CD4-positive, alpha-beta T cell treated with Interleukin-21 for 1 hour (primary cell): Measurements from ENCODE around the gene STXBP6.

Source experiments
- DNase-seq: peaks from one replicate; pipeline ENCODE4 v3.0.0-alpha.2; 2020

STXBP6 gene

DNA sequence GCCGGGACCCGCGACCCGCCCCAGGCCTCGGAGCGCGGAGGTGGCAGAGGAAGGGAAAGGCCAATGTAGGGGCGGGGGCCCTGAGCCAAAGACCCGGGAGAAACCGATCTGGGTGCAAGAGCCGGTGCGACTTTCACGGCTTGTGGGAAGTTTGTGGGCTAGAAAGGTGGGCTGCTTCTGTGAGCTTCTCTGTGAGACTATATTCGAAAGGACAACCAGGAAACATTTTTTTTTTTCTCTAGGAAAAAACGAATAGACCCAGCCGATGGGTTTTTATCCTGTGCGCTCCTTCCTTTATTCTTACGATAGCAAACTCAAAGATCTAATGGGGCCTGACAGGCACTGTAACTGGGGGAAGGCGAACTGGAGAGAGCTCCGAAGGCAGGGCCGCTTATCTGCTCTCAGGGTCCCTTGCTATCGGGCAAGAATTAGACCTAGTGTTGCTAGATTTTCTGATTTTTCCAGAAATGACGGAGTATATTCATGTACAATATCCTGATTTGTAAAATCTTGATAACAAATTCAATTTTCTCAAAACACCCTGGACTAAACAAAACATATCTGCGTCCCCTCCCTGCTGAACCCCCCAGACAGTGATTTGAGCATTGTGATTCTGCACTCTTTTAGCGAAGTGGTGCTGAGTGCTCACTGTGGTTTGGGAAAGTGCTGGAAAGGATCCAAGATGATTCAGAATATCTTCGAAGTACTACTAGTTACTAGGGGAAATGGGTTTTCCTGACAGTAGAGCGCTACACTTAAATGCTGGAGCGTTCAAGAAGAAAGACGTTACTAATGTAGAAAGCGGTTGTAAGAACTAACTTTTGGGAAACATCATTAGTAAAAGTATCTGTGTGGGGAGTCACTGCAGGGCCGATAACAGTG lies 563 bp upstream of the STXBP6 start:
- DNase-seq, result no peak

DNA sequence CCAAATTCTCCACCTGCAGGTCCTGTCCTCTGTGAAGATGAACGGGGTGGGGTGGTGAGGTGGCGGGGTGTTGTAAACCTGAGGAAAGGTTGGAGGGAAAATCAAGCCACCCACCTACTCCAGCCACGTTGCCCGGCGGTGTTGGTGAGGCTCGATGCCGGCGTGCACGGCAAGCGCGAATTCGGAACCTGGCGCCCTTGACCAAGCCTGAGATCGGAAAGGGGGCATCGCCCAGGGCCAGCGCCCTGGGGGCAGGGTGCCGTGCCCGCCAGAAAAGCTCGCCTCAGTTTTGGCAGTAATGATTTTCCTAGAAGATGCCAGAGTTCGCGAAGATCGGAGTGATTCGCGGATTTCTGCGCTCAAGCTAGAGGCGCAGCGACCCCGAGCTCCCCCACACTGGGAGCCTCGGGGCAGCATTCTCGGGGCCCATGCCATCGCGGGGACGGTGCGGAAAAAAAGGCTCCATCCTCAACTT lies 817 bp downstream of the STXBP6 start:
- DNase-seq, result no peak

DNA sequence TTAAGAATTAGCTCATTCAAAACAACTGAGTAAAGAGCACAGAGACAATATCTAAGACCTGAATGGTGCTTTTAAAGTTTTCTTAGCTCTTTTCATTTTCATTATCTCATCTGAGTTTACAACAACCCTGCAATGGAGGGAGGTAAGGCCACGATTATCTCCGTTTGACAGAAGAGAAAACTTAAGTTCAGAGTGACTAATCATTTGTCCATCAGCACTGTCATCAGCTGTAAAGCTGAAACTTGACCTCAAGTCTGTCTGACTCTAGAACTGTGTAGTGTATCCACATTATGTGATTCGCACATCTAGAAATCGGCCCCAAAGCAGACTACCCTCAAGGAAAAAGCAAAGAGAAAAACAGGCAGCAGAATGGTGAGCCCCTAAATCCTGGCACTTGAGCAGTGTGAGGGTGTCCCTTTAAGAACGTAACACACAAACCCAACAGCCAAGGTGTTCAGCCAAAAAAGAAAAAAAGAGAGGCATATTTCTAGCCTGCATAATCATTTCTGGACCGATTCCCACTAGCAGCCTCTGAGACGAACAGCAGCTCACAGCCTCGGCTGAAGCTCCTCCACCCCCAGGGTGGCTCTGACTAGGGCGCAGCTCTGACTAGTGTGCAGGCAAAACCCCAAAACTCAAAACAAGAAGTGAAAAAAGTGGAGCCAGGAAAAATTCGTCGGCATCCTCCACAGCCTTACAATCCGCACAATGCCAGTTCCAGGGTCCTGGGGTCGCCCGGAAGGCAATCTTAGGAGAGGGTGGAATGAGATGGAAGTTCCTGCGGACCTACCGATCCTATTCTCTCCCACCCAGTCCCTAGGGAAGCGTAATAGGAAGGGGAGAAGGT lies 1.6 kb downstream of the STXBP6 start:
- DNase-seq, result no peak

DNA sequence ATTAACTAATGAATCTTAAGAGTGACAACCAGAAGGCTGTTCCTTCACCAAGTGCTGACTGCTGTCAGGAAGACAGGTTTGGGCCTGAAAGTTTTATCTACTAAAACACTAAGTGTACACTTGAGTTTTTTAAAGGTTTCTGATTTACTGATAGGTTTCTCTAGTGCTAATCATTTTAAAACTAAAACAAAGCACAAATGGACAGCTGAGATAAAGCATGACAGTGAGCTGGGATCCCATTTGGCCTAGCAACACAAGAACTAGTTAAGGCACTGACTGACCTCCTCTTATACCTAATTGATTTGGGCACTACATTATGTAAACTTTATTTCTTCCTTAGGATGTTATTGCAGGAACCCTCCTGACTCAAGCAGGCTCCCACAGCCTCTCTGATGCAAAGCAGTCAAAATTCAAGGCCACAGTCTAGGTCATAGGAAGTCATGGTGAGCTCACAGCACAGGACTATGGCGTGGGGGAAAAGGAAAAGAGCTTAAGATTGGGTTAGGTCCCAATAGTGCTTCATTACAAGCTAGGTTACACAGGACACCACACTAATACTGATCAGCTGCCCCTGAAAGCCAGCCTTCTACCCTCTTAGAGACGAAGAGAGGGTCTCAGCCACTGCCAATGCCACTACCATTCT lies 3.5 kb downstream of the STXBP6 start:
- no peak for DNase-seq

- no peak for DNase-seq
Observed at GRCh38 chr14:25044106-25044698, 5.7 kb downstream of the STXBP6 start.

DNA sequence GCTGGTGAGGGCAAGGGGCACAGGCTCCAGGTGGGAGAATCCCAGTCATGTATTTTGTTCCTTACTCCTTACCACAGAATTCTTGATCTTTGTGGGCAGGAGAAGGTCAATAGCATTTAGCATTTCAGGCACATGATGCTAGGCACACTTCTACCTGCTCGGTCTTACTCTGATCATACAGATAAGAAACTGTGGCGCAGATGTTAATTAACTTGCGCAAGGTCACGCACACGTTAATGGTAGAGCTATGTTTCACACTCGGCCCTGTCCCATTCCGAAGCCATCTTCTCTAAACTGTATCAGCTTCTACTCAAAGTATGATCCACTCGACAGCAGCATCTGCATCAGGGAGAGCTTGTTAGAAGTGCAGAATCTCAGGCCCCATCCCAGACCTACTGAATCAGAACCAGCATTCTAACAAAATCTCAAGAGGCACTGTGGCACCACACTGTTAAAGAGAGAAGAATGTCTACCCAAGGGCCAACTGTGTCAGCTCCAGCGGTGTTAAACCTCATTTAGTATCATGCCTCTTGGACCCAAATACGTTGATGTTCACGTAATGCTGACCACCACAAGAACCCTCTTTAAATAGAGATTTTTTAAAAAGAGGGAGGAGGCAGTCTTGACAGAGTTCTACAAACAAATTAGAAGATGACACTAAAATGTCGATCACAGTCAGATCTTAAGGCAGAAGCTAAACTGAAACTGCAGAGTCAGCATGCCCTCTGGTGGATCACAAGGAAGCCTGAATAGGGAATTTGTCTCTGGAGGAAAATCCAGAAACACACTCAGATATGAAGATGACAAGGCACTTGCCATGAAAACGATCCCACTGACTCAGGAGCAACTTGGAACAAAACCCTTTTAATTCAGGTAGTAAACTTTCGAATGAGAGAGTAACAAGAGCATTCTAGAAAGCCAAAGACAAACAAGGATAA lies 7.3 kb downstream of the STXBP6 start:
- DNase-seq, result no peak

GRCh38 chr14:25041898-25042297 lies 8.0 kb downstream of the STXBP6 start:
- DNase-seq, result no peak

- no peak for DNase-seq
Observed at GRCh38 chr14:25041484-25041883, 8.5 kb downstream of the STXBP6 start.

DNA sequence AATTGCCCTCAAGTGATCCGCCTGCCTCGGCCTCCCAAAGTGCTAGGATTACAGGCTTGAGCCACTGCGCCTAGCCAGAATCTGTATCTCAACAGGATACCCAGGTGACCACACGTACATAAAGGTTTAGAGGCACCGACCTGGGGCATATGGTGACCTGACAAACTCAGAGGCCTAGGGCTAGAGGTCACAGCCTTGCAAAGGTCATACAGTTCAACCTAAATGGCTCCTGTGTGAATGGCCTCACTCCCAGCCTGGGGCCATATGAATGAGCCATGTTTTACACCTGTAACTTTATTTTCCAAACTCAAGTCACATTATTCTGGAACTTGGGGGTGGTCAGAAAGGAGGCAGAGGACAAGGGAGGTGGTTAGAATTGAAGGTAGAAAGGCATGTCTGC lies 10.0 kb downstream of the STXBP6 start:
- no peak for DNase-seq

DNA sequence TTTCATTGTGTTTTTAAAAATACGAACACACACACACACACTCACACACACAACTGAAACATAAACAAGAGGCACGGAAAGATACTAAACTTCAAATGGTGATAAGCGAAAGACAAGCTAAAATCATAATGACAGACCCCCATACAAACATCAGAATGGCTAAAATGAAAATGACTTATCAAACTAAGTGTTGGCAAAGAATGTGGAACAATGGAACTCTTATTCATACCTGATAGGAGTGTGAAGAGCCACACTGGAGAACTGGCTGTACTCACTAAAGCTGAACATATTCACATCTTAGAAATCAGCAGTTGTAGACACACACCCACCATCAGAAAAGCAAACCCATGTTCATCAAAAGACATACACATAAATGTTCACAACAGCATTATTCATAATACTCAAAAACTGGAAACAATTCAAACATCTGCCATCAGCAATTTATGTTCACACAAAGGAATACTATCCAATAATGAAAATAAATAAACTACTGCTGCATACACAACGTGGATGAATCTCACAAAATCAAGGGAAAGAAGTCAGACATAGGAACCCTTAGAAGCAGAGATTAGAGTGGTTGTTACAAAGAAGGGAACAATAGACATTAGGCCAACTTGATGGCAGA lies 11.8 kb downstream of the STXBP6 start:
- no peak for DNase-seq

- DNase-seq, result no peak
Observed at GRCh38 chr14:25037032-25037431, 12.9 kb downstream of the STXBP6 start.

- no peak for DNase-seq
Observed at GRCh38 chr14:25034803-25035681, 14.9 kb downstream of the STXBP6 start.

DNA sequence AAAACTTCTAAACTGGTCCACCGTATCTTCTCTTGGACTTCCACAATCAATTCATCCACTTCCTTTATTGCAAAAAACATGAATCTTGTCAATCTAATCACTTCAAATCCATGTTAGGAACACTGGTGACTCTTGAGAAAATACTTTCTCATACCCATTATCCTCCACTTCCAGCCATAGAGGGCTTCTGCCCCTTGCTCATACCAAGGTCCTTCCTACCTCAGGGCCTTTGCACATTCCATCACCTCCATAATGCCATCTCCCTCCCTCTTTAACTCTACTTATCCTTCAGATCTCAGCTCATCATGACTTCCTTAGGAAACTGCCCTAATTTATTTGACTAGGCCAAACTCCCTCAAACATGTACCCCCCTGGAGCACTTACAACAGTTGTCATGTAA lies 16.6 kb downstream of the STXBP6 start:
- DNase-seq, result no peak

- peak; percentile 11 for DNase-seq
Observed at GRCh38 chr14:25032092-25032784, 17.7 kb downstream of the STXBP6 start.

GRCh38 chr14:25026476-25027137 lies 23.3 kb downstream of the STXBP6 start:
- DNase-seq, result no peak

GRCh38 chr14:25019892-25020291 lies 30.1 kb downstream of the STXBP6 start:
- no peak for DNase-seq

- DNase-seq, result no peak
Observed at GRCh38 chr14:25017562-25017961, 32.4 kb downstream of the STXBP6 start.

DNA sequence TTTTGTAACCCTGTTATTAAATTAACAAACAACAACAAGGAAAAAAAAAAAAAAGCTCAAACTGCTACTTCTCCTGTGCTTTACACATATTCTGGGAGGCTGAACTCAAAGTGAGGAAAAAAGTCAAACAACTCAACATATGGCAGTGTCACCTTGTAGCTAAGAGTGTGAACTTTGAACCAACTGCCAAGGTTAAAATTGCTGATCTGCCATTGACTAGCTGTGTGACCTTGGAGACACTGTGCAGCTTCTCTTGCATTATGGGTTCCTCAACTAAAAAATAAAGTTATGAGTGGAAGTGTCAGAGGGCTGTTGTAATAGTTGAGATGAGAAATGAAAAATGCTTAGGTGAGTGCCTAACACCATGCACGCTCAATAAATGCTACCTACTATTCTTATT lies 34.2 kb downstream of the STXBP6 start:
- DNase-seq, result no peak

- DNase-seq, result no peak
Observed at GRCh38 chr14:25014440-25014839, 35.5 kb downstream of the STXBP6 start.
